GM18505 (cell line): ENCODE data around the gene U2AF2.

ENCODE experiments used
- ATAC-seq: cut with Tn5 transposase; IDR thresholded peaks from one replicate; pipeline ENCODE4 v1.9.1; 2021; ENCODE audit not compliant: unreplicated experiment
- POLR2A ChIP-seq: IDR thresholded peaks from 4 replicates; pipeline ENCODE4 v1.6.1; 2011; ENCODE audit warnings: borderline replicate concordance; ENCODE audit not compliant: insufficient read depth, insufficient read length; ENCODE audit errors: extremely low read depth

The U2AF2 gene

GRCh38 chr19:55654868-55655647 is at the start of gene U2AF2:
Gene U2AF2, plus strand, starts transcription at chr19:55655035. Its CDS starts 70 bp downstream, at chr19:55655105.
- ATAC-seq, result peak; percentile 36
- TF ChIP-seq POLR2A, result peak; percentile 92

DNA sequence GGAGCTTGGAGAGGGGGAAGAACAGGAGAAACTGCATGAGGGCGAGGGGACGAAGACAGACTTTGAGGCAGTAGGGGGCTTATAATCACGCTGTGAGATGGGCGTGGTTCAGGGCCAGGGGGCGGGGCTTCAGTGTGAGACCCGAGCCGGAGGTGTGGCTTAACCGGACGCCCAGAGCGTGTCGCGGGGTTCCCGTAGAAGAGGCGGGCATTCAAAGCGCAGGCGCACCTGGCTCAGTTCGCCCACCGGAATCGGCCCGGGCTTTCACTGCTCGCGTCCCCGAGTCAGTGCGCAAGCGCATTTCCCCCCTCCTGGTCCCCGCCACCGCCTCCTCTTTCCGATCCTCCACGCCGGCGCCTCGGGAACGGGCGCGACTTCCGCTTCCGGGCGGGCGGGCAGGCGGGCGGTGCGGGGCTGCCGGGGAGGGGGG is 49.6 kb upstream of the U2AF2 start:
- peak; percentile 14 for TF ChIP-seq POLR2A
- peak; percentile 67 for ATAC-seq

GRCh38 chr19:55605637-55606470 is 49.0 kb upstream of the U2AF2 start, which contains the start of gene ZNF865:
Gene ZNF865, plus strand, starts transcription at chr19:55605647. Its CDS starts 7,972 bp downstream, at chr19:55613619.
- ATAC-seq, result peak; percentile 32
- peak; percentile 53 for TF ChIP-seq POLR2A

GRCh38 chr19:55606471-55606787 is 48.4 kb upstream of the U2AF2 start:
- no peak for TF ChIP-seq POLR2A
- no peak for ATAC-seq

- no peak for TF ChIP-seq POLR2A
- no peak for ATAC-seq
Measured at GRCh38 chr19:55606817-55607216, 48.0 kb upstream of the U2AF2 start.

- no peak for ATAC-seq
- TF ChIP-seq POLR2A, result no peak
Measured at GRCh38 chr19:55609326-55609725, 45.5 kb upstream of the U2AF2 start.

DNA sequence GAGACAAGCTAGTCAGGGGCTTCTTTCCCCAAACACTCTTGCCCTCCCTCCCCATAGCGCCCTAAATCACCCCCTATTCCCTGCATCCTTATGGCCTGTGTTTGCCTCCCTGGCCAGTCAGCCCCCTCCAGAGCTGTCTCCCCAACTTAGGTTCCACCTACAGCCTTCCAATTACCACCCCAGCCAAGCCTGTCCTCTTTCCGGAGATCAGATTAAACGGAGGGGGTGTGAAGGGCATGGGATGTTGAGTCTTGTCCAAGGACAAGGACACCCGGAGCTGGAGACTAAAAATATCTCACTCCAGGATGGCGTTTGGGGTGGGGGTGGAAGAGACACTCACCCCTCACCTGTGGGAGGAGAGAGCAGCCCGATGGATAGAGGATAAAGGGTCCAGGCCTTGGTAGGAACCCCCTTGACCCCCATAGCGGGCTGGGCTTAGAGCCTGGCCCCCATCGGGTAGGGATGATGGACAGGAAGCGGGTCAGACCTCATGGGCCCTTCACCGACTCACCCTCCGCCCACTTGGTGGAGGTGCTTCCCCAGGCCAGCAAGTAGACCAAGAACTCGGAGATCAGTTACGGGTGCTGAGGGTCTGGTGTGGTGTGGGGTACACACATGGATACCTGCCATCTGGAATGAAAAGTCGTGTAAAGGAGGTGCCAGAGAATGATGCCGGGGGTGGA is 43.4 kb upstream of the U2AF2 start:
- no peak for ATAC-seq
- no peak for TF ChIP-seq POLR2A

DNA sequence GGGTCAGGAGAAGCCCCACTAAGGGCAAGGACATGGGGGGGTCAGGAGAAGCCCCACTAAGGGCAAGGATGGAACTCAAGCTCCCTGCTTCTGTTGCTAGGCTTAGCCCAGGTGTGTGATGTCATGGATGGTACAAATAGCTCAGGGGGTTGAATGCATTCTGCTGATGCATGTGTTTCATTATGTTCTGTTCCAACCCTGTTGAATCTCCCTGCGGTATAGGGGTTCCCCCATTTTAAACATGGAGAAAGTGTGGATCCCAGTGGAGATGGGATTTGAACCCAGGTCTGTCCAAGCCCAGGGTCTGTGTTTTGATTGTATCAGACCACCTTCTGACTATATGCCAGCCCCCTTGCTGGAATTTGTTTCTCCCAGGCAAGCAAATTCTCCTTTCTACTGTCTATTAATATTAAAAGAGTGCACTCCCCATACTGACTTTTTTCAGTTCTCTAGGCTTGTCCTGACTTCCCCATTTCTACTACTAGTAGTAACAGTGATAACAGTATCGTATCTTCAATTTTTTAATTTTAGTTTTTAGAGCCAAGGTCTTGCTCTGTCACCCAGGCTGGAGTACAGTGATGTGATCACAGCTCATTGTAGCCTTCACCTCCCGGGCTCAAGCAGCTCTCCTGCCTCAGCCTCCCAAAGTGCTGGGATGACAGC is 42.7 kb upstream of the U2AF2 start:
- ATAC-seq, result no peak
- no peak for TF ChIP-seq POLR2A

- TF ChIP-seq POLR2A, result no peak
- no peak for ATAC-seq
Measured at GRCh38 chr19:55613396-55613795, 41.4 kb upstream of the U2AF2 start.

DNA sequence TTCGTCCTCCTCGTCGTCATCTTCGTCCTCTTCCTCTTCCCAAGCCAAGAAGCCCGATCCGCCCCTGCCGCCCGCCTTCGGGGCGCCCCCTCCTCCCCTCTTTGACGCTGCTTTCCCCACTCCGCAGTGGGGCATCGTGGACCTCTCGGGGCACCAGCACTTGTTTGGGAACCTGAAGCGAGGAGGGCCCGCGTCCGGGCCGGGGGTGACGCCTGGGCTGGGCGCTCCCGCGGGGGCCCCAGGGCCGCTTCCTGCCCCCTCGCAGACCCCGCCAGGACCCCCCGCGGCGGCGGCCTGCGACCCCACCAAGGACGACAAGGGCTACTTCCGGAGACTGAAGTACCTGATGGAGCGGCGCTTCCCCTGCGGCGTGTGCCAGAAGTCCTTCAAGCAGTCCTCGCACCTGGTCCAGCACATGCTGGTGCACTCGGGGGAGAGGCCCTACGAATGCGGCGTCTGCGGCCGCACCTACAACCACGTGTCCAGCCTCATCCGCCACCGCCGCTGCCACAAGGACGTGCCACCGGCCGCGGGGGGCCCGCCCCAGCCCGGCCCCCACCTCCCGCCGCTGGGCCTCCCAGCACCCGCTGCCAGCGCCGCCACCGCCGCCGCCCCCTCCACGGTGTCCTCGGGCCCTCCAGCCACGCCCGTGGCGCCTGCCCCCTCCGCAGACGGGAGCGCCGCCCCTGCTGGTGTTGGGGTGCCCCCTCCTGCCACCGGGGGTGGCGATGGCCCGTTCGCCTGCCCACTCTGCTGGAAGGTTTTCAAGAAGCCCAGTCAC is 40.7 kb upstream of the U2AF2 start:
- no peak for TF ChIP-seq POLR2A
- ATAC-seq, result no peak

- no peak for TF ChIP-seq POLR2A
- ATAC-seq, result no peak
Measured at GRCh38 chr19:55614711-55615542, 39.9 kb upstream of the U2AF2 start.
